ENCODE results near the gene MTPN. TPM values are rescaled to one million over a fixed set of nuclear protein-coding genes. Genes with fewer than 3 reads are reported as not detected.
A peak's percentile ranks its signal among the peaks of the same experiment; 100 is the strongest.

The MTPN gene
- total RNA-seq, 1 donor from 2014 or later: 144 TPM

DNA sequence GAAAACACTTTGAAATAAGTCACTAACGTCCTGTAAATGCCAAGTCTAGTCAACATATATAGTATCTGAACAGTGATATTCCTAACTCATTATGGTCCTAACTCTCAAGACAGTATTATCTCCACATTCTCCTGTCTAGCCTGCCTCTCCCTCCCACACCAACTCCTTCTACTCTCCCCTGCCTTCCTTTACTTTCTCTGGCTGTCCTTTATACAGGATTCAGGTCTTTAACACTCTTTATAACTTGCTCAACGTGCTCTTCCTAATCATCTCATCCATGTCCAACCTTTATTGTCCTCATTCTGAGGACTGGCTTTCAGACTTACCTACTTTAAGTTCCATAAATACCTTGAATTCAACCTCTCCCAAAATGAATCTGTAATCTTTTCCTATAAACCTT, 42.5 kb downstream of the MTPN start:
- no peak for DNase-seq
- no peaks in the 10 kb centered on the region for H3K27me3 ChIP-seq (ENCODE audit: low read depth)
- no peak overlapping the region for H3K4me3 ChIP-seq
- TF ChIP-seq, protein P1, sequence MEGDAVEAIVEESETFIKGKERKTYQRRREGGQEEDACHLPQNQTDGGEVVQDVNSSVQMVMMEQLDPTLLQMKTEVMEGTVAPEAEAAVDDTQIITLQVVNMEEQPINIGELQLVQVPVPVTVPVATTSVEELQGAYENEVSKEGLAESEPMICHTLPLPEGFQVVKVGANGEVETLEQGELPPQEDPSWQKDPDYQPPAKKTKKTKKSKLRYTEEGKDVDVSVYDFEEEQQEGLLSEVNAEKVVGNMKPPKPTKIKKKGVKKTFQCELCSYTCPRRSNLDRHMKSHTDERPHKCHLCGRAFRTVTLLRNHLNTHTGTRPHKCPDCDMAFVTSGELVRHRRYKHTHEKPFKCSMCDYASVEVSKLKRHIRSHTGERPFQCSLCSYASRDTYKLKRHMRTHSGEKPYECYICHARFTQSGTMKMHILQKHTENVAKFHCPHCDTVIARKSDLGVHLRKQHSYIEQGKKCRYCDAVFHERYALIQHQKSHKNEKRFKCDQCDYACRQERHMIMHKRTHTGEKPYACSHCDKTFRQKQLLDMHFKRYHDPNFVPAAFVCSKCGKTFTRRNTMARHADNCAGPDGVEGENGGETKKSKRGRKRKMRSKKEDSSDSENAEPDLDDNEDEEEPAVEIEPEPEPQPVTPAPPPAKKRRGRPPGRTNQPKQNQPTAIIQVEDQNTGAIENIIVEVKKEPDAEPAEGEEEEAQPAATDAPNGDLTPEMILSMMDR (IDR thresholded peaks at IDR 0.05): no peak
- H3K4me1 ChIP-seq: peaks cover 33% of the 10 kb centered on the region
- intact Hi-C loops (cut with DNase I): no loop called here
- ATAC-seq: no peak
- H3K9me3 ChIP-seq: no peaks in the 10 kb centered on the region
- H3K27ac ChIP-seq: no peak overlapping the region
- H3K36me3 ChIP-seq: peaks cover 4% of the 10 kb centered on the region

DNA sequence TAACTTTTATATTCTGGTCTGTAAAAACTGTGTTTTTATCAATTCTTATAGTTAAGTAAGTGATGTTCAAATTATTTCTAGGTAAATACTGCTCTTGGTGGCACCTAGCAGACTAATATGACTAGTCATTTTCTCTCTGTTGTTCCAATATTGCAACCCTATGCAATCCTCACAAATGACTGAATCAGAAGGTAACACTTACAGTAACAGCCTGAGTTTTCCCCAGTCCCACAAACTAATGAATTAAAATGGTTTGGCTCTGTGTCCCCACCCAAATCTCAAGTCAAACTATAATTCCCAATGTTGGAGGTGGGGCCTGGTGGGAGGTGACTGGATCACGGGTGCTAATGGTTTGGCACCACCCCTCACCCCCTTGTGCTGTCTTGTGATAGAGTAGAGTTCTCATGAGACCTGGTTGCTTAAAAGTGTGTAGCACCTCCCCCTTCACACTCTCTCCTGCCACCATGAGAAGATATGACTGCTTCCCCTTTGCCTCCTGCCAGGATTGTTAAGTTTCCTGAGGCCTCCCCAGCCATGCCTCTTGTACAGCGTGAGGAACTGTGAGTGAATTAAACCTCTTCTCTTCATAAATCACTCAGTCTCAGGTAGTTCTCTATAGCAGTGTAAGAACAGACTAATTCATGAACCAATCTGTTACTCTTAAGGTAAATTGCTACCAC, 43.5 kb downstream of the MTPN start:
- Histone ChIP-seq H3K4me3 (no peak overlapping the region), H3K4me1 (peaks cover 30% of the 10 kb centered on the region), H3K36me3 (peaks cover 14% of the 10 kb centered on the region), H3K27me3 (ENCODE audit: low read depth) (no peaks in the 10 kb centered on the region), H3K27ac (no peak overlapping the region), H3K9me3 (no peaks in the 10 kb centered on the region)
- DNase-seq (no peak), ATAC-seq (no peak)
- TF ChIP-seq, protein P1 (IDR thresholded peaks at IDR 0.05): no peak
- intact Hi-C loops (cut with DNase I): no loop called here

DNA sequence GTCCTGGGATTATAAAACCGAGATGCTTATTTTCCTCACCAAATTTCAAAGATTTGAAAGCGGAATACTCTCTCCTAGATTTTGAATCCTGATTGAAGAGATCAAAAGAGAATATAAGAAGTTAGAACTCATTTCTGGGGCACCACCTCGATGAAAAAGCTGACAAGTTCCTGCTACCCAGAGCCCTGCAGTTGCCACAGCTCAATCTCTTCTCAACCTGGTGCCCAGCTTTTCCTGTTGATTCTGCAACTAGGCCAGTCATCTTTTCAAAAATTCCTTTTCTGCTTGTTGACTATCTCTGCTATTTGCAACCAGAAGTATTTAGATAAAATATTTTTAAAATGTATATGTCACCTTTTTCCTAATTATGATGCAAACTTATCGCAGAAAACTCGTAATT, 45.0 kb downstream of the MTPN start:
- ATAC-seq: no peak
- Histone ChIP-seq H3K4me1 (peaks cover 20% of the 10 kb centered on the region), H3K9me3 (no peaks in the 10 kb centered on the region), H3K36me3 (peaks cover 19% of the 10 kb centered on the region), H3K27ac (no peak overlapping the region), H3K4me3 (no peak overlapping the region), H3K27me3 (ENCODE audit: low read depth) (no peaks in the 10 kb centered on the region)
- no peak for DNase-seq
- TF ChIP-seq, protein P1 (IDR thresholded peaks at IDR 0.05): no peak
- intact Hi-C loops (cut with DNase I): no loop called here

DNA sequence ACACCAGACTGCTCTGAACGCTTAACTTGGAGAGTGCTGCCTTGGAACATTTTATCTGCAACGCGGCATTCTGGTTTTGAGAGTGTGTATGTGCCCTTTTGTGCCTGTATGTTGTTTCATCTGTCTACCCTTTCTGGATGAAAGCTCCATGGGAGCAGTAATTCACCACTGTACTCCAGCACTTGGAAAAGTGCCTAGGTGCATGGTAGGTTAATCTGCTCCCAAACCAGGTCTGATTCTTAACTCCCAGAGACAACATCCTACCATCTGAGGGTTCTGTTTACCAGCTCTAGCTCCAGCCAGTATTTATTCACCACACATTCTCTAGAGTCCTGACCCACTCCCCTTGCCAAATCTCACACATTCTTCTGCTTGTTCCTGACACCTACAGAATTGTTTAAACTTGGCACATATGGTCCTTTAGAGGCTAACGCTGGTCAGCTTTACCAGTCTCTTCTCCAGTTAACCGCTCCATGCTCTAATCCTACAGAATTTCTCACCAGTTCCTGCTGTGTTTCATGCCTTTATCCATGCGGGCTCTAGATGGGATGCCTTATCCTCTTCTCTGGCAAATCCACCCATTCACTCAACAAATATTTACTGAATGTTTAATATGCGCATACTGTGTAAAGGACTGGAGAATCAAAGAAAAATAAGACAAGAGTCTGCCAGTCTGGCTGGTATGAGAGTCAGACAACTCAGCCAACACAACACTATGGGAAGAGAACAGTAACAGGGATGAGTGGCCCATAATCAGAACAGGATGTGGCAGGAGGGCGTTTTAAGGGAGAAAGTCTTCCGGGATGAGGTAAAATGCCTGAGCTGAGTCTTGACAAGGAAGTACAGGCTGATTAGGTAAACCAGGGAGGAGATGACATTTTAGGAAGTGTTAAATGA, 46.3 kb downstream of the MTPN start:
- no peak overlapping the region for H3K4me3 ChIP-seq
- no peak for DNase-seq
- intact Hi-C loops (cut with DNase I): no loop called here
- H3K27ac ChIP-seq: no peak overlapping the region
- peaks cover 19% of the 10 kb centered on the region for H3K36me3 ChIP-seq
- H3K4me1 ChIP-seq: peaks cover 20% of the 10 kb centered on the region
- TF ChIP-seq, protein P1 (IDR thresholded peaks at IDR 0.05): no peak
- peak; percentile 66 to 68 for ATAC-seq
- H3K27me3 ChIP-seq (ENCODE audit: low read depth): no peaks in the 10 kb centered on the region
- no peaks in the 10 kb centered on the region for H3K9me3 ChIP-seq

DNA sequence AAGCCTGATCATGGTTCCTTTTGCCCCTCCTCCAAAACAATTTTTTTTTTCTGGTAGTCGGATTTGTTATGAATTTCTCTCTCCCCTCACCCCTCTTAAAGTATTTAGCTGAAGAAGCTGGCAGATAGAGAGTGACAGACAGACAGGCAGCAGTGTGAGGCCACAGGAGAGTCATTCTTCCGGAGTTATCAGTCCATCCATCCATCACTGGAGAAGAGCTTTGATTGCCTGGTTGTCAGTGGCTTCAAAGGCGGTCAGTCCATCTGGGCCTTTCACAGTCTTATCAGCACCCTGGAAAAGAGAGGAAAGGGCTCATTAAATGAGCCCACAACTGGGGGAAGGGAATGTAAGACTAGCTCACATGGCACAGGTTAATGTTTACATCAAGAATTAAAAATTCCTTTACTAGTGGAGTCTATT, 47.4 kb downstream of the MTPN start:
- Histone ChIP-seq H3K4me3 (no peak overlapping the region), H3K27ac (no peak overlapping the region), H3K27me3 (ENCODE audit: low read depth) (no peaks in the 10 kb centered on the region), H3K9me3 (no peaks in the 10 kb centered on the region), H3K36me3 (peaks cover 19% of the 10 kb centered on the region), H3K4me1 (peaks cover 20% of the 10 kb centered on the region)
- intact Hi-C loops (cut with DNase I): no loop called here
- TF ChIP-seq, protein P1 (IDR thresholded peaks at IDR 0.05): no peak
- DNase-seq: no peak
- ATAC-seq: no peak

Measured in lower lobe of right lung (tissue), 2 donors.